GM18507 (cell line): ENCODE results near the gene RICTOR.
"Not testable (repeated sequence)": the region's sequence is repeated elsewhere in the genome, so short reads cannot be mapped to it uniquely, and the experiment has no call there.

Experiments used
- DNase-seq: peaks from one replicate; pipeline ENCODE4 v3.0.0; 2011; ENCODE audit warnings: low read depth; ENCODE audit not compliant: insufficient read length; ENCODE audit errors: extremely low spot score
- FAIRE-seq: peaks from 2 replicates; lab custom pipeline; 2011; peaks lifted over from hg19 to GRCh38; lab: Jason Lieb, UNC

RICTOR gene

GRCh38 chr5:39015743-39016586 lies 58.2 kb downstream of the RICTOR start:
- DNase-seq: no peak
- no peak for FAIRE-seq

GRCh38 chr5:39014561-39014960 lies 59.6 kb downstream of the RICTOR start:
- no peak for FAIRE-seq
- DNase-seq: no peak

- no peak for DNase-seq
- FAIRE-seq: no peak
Observed at GRCh38 chr5:39013938-39014337, 60.3 kb downstream of the RICTOR start.

- not testable (repeated sequence) for FAIRE-seq, DNase-seq
Observed at GRCh38 chr5:39010958-39011357, 63.2 kb downstream of the RICTOR start.

GRCh38 chr5:39009981-39010380 lies 64.2 kb downstream of the RICTOR start:
- FAIRE-seq (no peak), DNase-seq (no peak)

GRCh38 chr5:39009280-39009679 lies 64.9 kb downstream of the RICTOR start:
- DNase-seq (no peak), FAIRE-seq (no peak)

GRCh38 chr5:39006650-39007049 lies 67.5 kb downstream of the RICTOR start:
- no peak for DNase-seq
- no peak for FAIRE-seq

- FAIRE-seq: no peak
Observed at GRCh38 chr5:39005566-39006232, 68.5 kb downstream of the RICTOR start.

GRCh38 chr5:39001683-39002082 lies 72.5 kb downstream of the RICTOR start:
- FAIRE-seq (no peak), DNase-seq (no peak)

More at GRCh38 chr5:39005566-39006232, 68.5 kb downstream of the RICTOR start:
- DNase-seq: no peak

GRCh38 chr5:38999037-38999436 lies 75.2 kb downstream of the RICTOR start:
- FAIRE-seq (no peak), DNase-seq (no peak)

GRCh38 chr5:38997591-38997990 lies 76.6 kb downstream of the RICTOR start:
- DNase-seq (no peak), FAIRE-seq (no peak)

GRCh38 chr5:38996123-38996522 lies 78.1 kb downstream of the RICTOR start:
- DNase-seq (no peak), FAIRE-seq (no peak)

GRCh38 chr5:38994324-38994927 lies 79.8 kb downstream of the RICTOR start:
- DNase-seq: no peak
- FAIRE-seq: peak; percentile 67

- FAIRE-seq, DNase-seq: not testable (repeated sequence)
Observed at GRCh38 chr5:38989974-38990719, 84.1 kb downstream of the RICTOR start.

GRCh38 chr5:38985909-38986452 lies 88.2 kb downstream of the RICTOR start:
- FAIRE-seq (no peak), DNase-seq (no peak)

GRCh38 chr5:38979535-38979934 lies 94.7 kb downstream of the RICTOR start:
- FAIRE-seq (no peak), DNase-seq (no peak)

GRCh38 chr5:38978036-38978435 lies 96.2 kb downstream of the RICTOR start:
- FAIRE-seq (no peak), DNase-seq (no peak)

- no peak for DNase-seq
- no peak for FAIRE-seq
Observed at GRCh38 chr5:38968665-38969064, 105.5 kb downstream of the RICTOR start.

- FAIRE-seq (no peak), DNase-seq (no peak)
Observed at GRCh38 chr5:38961691-38962090, 112.5 kb downstream of the RICTOR start.
